Stimulated activated CD4-positive, alpha-beta T cell treated with anti-CD3 and anti-CD28 coated beads, Interleukin-12 subunit alpha, Interleukin-12 subunit beta, amount 100 ng/mL, for 24 hours (primary cell): ENCODE results near the gene GJD4.

Source experiments
- DNase-seq, 2 experiments: peaks; one replicate each; pipeline ENCODE4 v3.0.0-alpha.2; 2020; ENCODE audit warnings: low read depth in 2 of 2

GJD4 gene

GRCh38 chr10:35626971-35627507 is 21.9 kb downstream of the GJD4 start:
- no peak for DNase-seq

- no peak for DNase-seq
Measured at GRCh38 chr10:35631404-35631803, 26.3 kb downstream of the GJD4 start.

- DNase-seq, result no peak
Measured at GRCh38 chr10:35632027-35632426, 26.9 kb downstream of the GJD4 start.

GRCh38 chr10:35633006-35633980 is 28.2 kb downstream of the GJD4 start:
- no peak for DNase-seq

GRCh38 chr10:35635576-35635975 is 30.4 kb downstream of the GJD4 start:
- DNase-seq, result no peak

- DNase-seq, result no peak
Measured at GRCh38 chr10:35636956-35637355, 31.8 kb downstream of the GJD4 start.

- DNase-seq, result no peak
Measured at GRCh38 chr10:35637462-35637861, 32.3 kb downstream of the GJD4 start.

- no peak for DNase-seq
Measured at GRCh38 chr10:35638101-35638500, 33.0 kb downstream of the GJD4 start.

- DNase-seq, result no peak
Measured at GRCh38 chr10:35639021-35639727, 34.0 kb downstream of the GJD4 start.

GRCh38 chr10:35639728-35640401 is 34.7 kb downstream of the GJD4 start:
- DNase-seq, result no peak

- DNase-seq, result no peak
Measured at GRCh38 chr10:35640474-35640873, 35.3 kb downstream of the GJD4 start.

- peak in 1 of 2 experiments; percentile 25 for DNase-seq
Measured at GRCh38 chr10:35640951-35641675, 36.0 kb downstream of the GJD4 start.

GRCh38 chr10:35641676-35642034 is 36.5 kb downstream of the GJD4 start:
- no peak for DNase-seq

- peak; percentile 54 to 74 for DNase-seq
Measured at GRCh38 chr10:35642035-35642792, 37.1 kb downstream of the GJD4 start, which contains the start of gene FZD8. FZD8 (minus strand) TSS chr10:35642296; CDS start chr10:35641429, 867 bp downstream.

- no peak for DNase-seq
Measured at GRCh38 chr10:35642793-35643114, 37.6 kb downstream of the GJD4 start.

GRCh38 chr10:35643151-35644049 is 38.3 kb downstream of the GJD4 start:
- DNase-seq, result no peak

- no peak for DNase-seq
Measured at GRCh38 chr10:35644050-35644950, 39.2 kb downstream of the GJD4 start.

GRCh38 chr10:35650894-35651293 is 45.8 kb downstream of the GJD4 start:
- DNase-seq, result no peak

- DNase-seq, result no peak
Measured at GRCh38 chr10:35652824-35653223, 47.7 kb downstream of the GJD4 start.
